ENCODE measurements around the gene GALK2.

The GALK2 gene

DNA sequence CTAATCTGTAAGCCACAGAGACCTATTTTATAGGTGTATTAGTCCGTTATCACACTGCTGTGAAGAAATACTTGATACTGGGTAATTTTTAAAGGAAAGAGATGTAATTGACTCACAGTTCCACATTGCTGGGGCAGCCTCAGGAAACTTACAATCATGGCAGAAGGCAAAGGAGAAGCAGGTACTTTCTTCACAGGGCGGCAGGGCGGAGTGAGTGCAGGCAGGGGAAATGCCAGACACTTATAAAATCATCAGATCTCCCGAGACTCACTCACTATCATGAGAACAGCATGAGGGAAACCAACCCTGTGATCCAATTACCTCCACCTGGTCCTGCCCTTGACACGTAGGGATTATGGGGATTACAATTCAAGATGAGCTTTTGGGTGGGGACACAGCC lies 108.7 kb downstream of the GALK2 start:
- no peak for DNase-seq (ENCODE audit: extremely low read depth in 1 of 2, low read depth in 1 of 2)

DNA sequence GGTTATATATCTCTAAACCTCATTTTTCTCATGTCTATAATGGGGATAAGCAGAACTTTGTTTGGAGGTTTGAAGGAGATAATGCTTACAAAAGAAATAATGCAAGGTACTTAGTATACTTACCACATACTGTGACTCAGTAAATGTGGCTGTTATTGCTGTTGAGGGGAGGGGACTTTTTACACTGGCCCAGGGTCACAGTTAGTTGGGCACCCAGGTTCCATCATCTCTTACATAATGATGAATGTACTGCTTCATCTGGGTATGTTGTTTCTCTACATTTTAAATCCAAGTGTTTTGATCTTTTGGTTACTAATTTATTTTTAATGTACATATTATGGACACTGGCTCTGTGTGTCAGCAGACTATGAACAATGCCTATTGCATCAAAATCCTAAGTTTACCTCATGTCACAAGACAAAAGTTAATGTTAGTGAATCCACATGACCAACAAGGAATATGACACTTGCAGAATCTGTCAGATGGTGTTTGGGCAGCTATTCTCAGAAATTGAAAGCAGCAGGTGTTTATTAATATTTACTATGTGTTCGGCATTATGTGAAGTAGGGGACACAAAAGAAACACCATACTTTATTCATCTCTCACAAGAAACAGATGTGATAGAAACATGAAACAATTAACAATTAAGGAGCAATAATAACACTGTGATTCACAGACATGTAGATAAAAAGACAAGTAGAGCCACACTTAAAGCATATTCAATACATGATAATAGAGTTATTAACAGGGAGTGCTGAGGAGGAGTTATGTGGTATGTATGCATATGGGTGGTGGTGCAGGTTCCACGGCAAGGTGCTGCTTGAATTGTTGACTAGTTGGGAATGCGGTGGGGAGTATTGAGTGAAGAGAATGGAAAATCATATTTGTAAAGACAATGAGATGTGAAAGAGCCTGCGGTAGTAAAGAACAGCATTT lies 109.7 kb downstream of the GALK2 start:
- DNase-seq (ENCODE audit: extremely low read depth in 1 of 2, low read depth in 1 of 2), result no peak

DNA sequence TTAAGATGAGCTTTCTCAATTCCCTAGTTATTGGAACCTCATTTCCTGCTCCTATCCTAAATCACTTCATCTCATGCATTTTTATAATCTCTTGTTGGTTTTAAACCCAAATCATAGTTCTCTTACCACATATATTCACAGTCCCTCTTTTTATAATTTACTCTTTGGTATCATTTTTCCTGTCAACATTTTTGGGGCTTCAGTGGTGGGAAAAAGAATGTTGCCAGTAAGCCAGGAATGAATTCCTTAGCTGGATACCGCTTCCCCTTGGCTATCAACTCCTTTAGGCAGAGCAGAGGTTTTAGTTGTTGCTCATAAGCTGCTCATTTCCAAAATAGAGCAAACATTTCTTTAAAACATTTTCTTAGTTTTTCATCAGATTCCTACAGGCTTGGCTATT lies 112.3 kb downstream of the GALK2 start:
- no peak for DNase-seq (ENCODE audit: extremely low read depth in 1 of 2, low read depth in 1 of 2)

DNA sequence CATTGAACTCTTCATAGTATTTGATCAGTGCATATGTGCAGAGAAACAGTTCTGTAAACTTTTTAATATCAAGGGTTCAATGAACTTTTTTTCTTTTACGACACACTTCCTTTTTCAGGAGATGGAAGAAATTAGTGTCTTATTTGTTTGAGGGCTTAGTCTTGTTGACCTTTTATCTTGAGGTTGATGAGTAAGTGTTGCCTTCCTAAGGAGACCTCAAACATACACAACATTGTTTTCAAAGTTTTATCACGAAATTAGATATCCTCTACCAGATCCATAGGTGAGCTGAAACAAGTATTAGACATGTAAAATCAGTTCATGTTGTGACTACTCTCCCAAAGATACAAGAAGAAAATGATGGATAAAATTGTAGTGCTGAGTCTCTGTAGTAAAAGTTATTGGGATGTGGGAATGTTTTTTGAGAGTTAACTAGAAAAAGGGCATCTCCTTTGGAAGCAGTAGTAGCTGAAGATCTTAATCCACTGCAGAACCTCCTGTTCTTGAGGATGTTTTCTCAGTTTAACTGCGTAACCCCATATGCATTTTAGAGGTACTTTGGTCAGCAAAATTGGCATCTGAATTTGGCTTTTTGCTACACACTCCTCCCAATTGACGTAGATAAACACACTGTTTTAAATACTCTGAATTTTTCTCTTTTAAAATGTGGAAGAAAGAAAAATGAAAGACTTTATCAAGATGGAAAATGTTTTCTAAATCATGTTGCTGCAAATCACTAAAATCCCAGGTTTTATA lies 116.8 kb downstream of the GALK2 start:
- DNase-seq (ENCODE audit: extremely low read depth in 1 of 2, low read depth in 1 of 2), result no peak

DNA sequence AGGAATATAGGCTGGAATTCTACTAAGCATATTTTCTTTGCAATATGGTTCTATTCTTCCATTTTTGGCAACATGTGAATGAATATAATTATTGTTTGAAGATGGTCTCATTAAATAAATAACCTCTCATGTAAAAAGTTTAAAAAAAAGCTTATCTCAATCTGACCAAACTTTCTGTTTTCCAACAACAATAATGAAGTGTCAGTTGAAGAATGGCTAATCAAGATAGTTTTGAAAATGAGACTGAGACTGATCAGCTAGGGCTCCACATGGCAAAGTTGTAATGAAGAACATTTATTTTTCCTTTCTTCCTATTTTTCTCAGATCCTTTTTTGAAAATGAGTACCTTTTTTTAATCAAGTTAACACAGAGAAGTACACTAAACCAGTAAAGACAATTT lies 117.4 kb downstream of the GALK2 start:
- DNase-seq (ENCODE audit: extremely low read depth in 1 of 2, low read depth in 1 of 2), result no peak

DNA sequence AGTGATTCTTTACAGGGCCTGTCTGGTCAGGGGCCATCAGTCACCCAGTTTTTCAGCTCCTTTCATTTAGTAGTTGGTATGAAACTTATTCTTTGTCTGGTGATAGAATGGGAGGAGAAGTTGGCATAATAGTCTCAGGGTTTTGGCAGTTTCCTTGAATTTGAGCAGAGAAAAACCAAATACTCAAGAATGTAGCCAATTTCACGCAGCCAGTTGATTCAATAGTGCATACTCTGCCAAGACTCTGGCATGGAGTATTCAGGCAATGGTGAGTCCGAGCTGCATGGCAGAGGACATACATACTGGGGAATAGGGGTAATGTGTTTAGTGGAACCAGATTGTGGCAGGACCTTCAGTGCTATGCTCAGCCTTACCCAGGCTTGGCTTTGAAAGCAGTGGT lies 118.3 kb downstream of the GALK2 start:
- no peak for DNase-seq (ENCODE audit: extremely low read depth in 1 of 2, low read depth in 1 of 2)

DNA sequence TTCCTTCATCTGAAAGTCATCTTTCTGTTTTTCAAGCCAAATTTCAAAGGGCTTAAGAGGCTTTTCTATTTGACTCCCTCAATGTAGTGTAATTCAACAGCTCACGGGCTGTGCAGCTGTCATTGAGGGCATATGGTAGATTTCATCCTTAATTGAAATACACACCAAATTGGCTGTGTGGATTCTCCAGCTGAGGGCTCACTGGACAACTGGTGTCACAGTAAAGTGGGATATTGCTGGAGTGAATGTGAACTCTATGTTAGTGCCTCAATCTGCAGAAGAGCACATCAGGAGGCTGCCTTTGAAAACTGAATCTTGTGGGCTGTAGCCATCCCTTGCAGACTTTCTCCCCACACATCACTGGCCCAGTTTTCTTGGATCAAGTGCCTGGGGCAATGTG lies 120.1 kb downstream of the GALK2 start:
- DNase-seq (ENCODE audit: extremely low read depth in 1 of 2, low read depth in 1 of 2), result no peak

DNA sequence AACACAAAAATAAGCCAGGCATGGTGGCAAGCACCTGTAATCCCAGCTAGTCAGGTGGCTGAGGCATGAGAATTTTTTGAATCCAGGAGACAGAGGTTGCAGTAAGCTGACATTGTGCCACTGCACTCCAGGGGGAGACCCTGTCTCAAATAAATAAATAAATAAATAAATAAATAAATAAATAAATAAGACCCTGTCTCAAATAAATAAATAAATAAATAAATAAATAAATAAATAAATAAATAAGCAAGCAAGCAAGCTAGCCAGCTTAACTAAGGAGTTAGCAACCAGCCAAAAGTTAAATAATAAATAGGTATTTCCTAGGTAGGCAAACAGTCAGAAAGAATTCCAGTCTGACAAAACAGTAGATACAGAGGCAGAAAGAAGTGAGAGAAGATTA lies 123.9 kb downstream of the GALK2 start:
- DNase-seq (ENCODE audit: extremely low read depth in 1 of 2, low read depth in 1 of 2), result no peak

DNA sequence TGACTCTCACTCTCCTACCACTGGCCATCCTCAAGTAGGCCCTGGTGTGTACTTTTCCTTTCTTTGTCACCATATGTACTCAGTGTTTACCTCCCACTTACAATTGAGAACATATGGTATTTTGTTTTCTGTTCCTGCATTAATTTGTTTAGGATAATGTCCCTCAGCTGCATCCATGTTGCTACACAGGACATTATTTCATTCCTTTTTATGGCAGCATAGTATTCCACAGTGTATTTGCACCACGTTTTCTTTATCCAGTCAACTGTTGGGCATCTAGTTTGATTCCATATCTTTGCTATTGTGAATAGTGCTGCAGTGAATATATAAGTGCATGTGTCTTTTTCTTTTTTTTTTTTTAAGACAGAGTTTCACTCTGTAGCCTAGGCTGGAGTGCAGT lies 126.2 kb downstream of the GALK2 start:
- no peak for DNase-seq (ENCODE audit: extremely low read depth in 1 of 2, low read depth in 1 of 2)

DNA sequence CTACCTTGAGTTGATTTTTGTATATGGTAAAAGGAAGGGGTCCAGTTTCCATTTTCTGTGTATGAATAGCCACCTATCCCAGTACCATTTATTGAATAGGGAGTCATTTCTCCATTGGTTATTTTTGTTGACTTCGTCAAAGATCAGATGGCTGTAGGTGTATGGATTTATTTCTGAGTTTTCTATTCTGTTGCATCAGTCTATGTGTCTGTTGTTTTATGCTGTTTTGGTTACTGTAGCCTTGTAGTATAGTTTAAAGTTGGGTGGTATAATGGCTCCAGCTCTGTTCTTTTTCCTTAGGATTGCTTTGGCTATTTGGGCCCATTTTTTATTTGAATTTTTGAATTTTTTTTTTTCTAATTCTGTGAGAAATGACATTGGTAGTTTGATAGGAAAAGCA lies 127.5 kb downstream of the GALK2 start:
- DNase-seq (ENCODE audit: extremely low read depth in 1 of 2, low read depth in 1 of 2), result no peak

DNA sequence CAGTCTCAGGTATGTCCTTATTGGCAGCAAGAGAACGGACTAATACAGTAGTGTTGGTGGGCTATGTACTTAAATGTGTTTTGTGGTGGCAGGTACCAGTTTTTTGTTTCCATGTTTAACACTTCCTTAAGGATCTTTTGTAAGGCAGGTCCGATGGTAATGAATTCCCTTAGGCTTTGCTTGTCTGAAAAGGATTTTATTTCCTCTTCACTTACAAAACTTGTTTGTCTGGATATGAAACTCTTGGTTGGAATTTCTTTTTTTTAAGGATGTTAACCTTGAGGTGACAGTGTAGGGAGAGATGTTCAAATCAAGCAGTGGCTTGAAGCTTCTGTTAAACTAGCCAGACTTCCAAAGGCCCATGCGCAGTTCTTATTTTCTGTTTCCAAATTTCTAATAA lies 130.8 kb downstream of the GALK2 start:
- no peak for DNase-seq (ENCODE audit: extremely low read depth in 1 of 2, low read depth in 1 of 2)

DNA sequence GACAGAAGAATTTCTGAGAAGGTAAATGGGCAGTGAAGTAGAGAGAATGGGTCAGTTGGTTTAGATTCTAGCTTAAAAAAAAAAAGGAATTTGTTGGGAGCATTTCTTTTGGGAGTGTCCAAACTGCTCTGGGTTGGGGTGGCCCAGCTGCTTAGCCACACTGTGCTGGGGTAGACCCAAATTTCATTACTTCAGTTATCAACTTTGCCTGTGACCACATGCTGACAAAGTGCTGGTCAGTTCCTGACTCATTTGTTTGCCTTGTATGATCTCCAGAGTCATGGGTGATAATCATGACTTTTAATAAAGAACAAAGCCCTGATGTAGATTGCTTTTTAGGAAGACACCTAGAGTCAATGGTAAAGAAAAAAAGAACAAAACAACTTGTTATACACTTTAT lies 131.5 kb downstream of the GALK2 start:
- DNase-seq (ENCODE audit: extremely low read depth in 1 of 2, low read depth in 1 of 2), result no peak

DNA sequence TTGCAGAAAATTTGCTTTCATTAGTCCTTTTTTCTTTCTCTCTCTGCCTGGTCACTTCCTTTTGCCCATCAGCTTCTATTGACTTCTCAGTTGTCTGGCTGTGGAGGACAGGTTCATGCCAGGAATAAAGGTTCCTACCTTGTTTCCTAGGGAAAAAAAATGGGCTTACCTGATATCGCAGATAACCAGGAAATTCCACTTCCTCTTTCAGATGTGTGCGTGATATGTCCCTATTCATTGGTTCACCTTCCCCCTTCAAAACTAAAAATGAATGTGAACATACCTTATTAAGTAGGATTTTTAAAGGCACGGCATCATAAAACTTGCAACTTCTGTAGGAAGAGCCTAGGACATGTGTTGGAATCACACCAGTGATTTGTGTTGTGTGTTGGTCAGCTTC lies 133.0 kb downstream of the GALK2 start:
- no peak for DNase-seq (ENCODE audit: extremely low read depth in 1 of 2, low read depth in 1 of 2)

DNA sequence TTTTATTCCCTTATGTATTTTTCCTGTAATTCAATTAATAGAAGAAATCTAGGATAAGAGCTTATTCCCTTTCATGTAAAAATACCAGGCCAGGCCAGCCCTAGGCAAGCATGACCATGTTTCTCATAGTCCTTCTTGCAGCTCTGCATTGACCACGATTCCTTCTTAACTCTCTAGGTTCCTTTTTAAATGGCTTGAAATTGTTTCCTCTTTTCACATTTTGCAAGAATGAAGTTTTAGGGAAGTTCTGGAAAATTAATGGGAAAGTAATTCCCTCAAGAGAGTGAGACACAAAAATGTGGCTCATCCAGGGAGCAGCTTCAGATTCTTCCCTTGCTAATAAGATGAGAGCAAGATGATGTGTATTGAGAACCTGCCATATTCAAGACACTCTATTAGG lies 136.5 kb downstream of the GALK2 start:
- no peak for DNase-seq (ENCODE audit: extremely low read depth in 1 of 2, low read depth in 1 of 2)

DNA sequence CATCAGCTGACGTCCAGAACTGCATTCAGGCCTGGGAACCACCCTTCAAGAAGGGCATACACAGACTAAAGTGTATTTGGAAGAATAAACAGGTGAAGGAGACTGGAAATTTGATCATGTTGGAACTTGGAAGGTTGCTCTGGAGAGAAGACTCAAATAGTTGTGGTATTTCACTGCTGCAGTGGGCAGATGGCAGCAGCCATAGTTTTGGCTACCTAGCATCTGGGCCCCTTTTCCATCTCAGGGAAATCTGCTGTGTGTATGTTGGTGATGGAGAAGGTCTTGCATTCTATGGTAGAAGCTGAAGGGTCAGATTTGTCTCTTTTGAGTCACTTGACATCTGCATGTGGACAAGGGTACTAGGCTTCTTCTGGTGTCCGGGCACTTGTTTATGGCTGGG lies 138.6 kb downstream of the GALK2 start:
- DNase-seq (ENCODE audit: extremely low read depth in 1 of 2, low read depth in 1 of 2), result no peak

DNA sequence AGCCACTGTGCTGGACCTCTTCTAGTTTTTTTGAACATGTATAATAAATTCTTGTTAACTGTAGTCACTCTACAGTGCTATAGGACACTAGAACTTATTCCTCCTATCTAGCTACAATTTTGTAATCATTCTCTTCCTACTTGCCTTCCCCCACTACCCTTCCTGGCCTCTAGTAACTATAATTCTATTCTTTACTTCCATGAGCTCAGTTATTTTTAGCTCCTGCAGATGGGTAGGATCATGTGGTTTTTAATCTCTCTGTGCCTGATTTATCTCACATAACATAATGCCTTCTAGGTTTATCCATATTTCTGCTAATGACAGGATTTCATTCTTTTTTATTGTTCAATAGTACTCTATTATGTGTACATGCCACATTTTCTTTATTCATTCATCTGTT lies 139.8 kb downstream of the GALK2 start:
- no peak for DNase-seq (ENCODE audit: extremely low read depth in 1 of 2, low read depth in 1 of 2)

DNA sequence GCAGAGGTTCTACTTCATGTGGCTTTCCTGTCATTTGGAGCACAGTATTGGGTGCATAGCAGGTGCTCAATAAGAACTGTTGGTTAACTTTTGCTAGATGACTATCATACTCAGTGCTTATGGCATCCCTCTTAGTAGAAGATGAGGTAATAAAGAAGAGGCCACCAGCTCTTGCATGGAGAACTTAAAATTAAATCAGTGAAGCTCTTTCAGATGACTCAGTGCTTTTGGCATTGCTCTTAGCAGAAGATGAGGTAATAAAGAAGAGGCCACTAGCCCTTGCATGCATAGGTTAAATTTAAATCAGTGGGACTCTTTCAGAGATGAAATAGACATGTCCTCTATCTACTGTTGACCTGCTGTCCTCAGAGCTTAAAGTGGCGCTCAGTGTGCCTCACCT lies 143.6 kb downstream of the GALK2 start:
- DNase-seq (ENCODE audit: extremely low read depth in 1 of 2, low read depth in 1 of 2), result no peak

DNA sequence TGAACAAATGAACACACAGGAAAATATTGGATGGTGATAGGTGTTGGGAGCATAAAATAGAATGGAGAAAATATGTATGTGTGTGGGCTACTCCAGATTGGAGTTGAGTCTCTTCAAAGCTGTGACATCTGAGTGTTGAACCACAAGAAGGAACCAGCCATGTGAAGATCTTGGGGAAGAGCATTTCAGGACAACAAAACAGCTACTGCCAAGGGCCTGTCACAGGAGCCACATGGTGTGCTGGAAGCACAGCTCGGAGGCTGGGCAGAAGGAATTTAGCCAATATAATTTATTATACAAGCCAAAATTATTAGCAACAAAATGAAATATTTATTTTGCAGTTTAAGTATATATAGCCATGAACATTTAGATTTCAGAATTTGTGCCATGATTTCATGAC lies 144.7 kb downstream of the GALK2 start:
- no peak for DNase-seq (ENCODE audit: extremely low read depth in 1 of 2, low read depth in 1 of 2)

DNA sequence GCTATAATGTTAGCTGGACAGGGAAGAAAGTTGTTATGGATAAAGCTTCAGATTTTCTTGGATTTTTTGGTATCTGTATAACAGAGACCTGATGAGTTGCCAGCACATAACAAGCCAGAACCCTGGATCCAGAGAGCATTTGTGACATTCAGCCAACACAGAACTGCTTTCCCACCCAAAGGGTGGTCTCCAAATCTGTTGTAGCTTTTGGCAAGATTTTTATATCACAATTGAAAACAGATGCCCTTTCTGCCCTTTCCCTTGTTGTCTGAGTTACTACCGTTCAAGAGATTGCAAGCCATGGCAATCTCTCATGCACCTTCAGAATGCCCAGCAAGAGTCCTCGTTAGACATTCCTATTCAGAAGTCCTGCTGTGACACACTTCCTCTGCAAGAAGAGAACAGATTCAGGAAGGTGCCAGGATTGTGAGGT lies 145.4 kb downstream of the GALK2 start:
- DNase-seq (ENCODE audit: extremely low read depth in 1 of 2, low read depth in 1 of 2), result no peak

DNA sequence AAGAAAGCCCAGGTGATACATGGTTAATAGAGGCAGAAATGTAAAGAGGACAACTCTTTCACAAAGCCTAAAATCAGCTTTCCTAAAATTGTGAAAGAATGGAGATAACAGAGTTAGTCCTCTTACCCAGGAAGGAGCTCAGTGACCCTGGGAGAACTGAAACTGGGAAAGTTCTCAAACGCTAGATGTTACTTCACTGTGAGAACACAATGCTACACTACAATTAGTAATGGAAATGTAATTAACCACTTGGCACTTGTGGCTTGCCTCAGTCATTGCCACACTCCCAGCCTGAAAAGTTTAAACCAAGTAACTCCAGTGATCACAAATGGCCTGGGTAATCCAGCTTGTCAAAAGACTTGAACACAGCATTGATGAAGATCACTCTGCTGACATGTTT lies 150.3 kb downstream of the GALK2 start:
- no peak for DNase-seq (ENCODE audit: extremely low read depth in 1 of 2, low read depth in 1 of 2)

DNA sequence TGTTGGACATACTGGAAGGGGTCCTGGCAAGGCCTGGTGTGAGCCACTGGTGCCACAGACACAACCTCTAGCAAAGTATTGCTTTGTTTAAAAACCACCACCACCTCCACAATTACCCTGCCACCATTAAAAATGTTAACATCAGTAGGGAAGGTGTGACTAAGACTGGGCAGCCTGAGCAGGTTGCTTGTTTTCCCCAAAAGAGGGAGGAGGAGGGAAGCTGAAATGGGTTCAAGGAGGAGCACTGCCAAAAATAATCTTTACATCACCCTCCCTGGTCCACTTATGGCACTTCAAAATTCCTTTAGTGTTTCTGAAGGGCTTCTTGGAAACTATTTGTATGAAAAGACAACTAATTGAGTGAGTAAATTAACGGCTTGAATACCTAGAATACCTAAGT lies 153.2 kb downstream of the GALK2 start:
- no peak for DNase-seq (ENCODE audit: extremely low read depth in 1 of 2, low read depth in 1 of 2)

DNA sequence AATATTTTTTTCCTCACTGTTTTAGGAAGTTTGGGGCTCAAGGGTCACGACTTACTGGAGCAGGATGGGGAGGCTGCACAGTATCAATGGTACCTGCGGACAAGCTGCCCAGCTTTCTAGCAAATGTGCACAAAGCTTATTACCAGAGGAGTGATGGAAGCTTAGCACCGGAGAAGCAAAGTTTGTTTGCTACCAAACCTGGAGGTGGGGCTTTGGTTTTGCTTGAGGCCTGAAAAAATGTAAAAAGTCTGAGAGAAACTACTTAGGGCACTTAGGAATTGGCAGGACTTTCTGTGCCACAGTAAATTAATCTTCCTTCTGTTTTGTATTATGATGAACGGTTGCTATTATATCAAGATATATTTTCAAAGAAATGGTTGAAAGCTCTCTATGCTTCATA lies 157.9 kb downstream of the GALK2 start:
- no peak for DNase-seq (ENCODE audit: extremely low read depth in 1 of 2, low read depth in 1 of 2)
